Caco-2 (cell line): ENCODE data around the gene TRAF4. TPM values are rescaled to one million over a fixed set of nuclear protein-coding genes. Genes with fewer than 3 reads are reported as not detected.
"Not testable (repeated sequence)": the region's sequence is repeated elsewhere in the genome, so short reads cannot be mapped to it uniquely, and the experiment has no call there.

Experiments
- BruUV-seq: library from RNA; stranded (reverse); fragments of 400-500 nt; replicated peaks from 2 replicates; lab custom pipeline; 2021; lab: Mats Ljungman, UMichigan
- CTCF ChIA-PET: fragments of 300-600 bp; sonication (Branson Sonifier 250); formaldehyde crosslinking; loops from one replicate; lab custom pipeline; 2022; ENCODE audit warnings: antibody characterized with exemption; lab: Charles Lee
- POLR2A ChIA-PET: fragments of 300-600 bp; sonication (Branson Sonifier 250); formaldehyde crosslinking; loops from one replicate; lab custom pipeline; 2022; ENCODE audit warnings: antibody characterized with exemption; lab: Charles Lee
- DNase-seq, 2 experiments: peaks; one replicate each; pipeline versions ENCODE4 v3.0.0 to v3.0.0-alpha.2; 2020 to 2022
- H3K27me3 ChIP-seq: replicated peaks from 2 replicates; pipeline ENCODE4 v1.6.0; 2011; ENCODE audit warnings: low read length; ENCODE audit not compliant: control insufficient read depth, insufficient read depth
- H3K36me3 ChIP-seq: 2 replicates; pipeline ENCODE4 v1.5.1; 2011; ENCODE audit warnings: low read length; ENCODE audit not compliant: control insufficient read depth, insufficient read depth
- H3K4me1 ChIP-seq: fragments of 250-450 bp; sonication (Bioruptor Pico); 2 replicates; pipeline ENCODE4 v1.5.1; 2020; ENCODE audit warnings: mild to moderate bottlenecking
- H3K4me3 ChIP-seq: 2 replicates; pipeline ENCODE4 v1.5.1; 2011; ENCODE audit warnings: low read depth, mild to moderate bottlenecking, control low read depth, low read length
- H3K9me3 ChIP-seq: fragments of 250-450 bp; sonication (Bioruptor Pico); 2 replicates; pipeline ENCODE4 v1.5.1; 2020; ENCODE audit warnings: mild to moderate bottlenecking, moderate library complexity
- H3K27ac Mint-ChIP-seq: one replicate; pipeline ENCODE4 v1.8.0; 2022; ENCODE audit warnings: mixed read lengths; ENCODE audit not compliant: unreplicated experiment
- H3K27me3 Mint-ChIP-seq: one replicate; pipeline ENCODE4 v1.8.0; 2022; ENCODE audit warnings: mixed read lengths; ENCODE audit not compliant: insufficient read depth, unreplicated experiment
- H3K36me3 Mint-ChIP-seq: one replicate; pipeline ENCODE4 v1.8.0; 2022; ENCODE audit warnings: mild to moderate bottlenecking, mixed read lengths; ENCODE audit not compliant: insufficient read depth, unreplicated experiment
- H3K4me1 Mint-ChIP-seq: one replicate; pipeline ENCODE4 v1.8.0; 2022; ENCODE audit warnings: low read depth, mixed read lengths; ENCODE audit not compliant: unreplicated experiment
- H3K4me3 Mint-ChIP-seq: one replicate; pipeline ENCODE4 v1.8.0; 2022; ENCODE audit warnings: mild to moderate bottlenecking, moderate library complexity, mixed read lengths; ENCODE audit not compliant: unreplicated experiment
- H3K9me3 Mint-ChIP-seq: one replicate; pipeline ENCODE4 v1.8.0; 2022; ENCODE audit warnings: mixed read lengths; ENCODE audit not compliant: unreplicated experiment
- intact Hi-C: fragments of 100-400 bp; cut with micrococcal nuclease; formaldehyde crosslinking; loops from one replicate; pipeline ENCODE4 v1.10.0; 2022; ENCODE audit not compliant: unreplicated experiment
- total RNA-seq: library from RNA; stranded (reverse); gene quantifications from 2 replicates; pipeline ENCODE4 v1.2.3, GENCODE V29; 2022
- TF ChIP-seq, protein P1 (sequence below), 2 experiments: fragments of 200-600 bp in 1 of 2; IDR thresholded peaks; 1 replicate in 1 of 2; 2 replicates in 1 of 2; pipeline versions ENCODE4 v1.5.1 to v1.8.0; 2011 to 2022; ENCODE audit warnings: antibody characterized with exemption in 1 of 2, control low read depth in 1 of 2, inconsistent platforms in 1 of 2, low read depth in 1 of 2, low read length in 1 of 2, mild to moderate bottlenecking in 1 of 2, moderate library complexity in 1 of 2; ENCODE audit not compliant: insufficient read depth in 1 of 2, severe bottlenecking in 1 of 2, unreplicated experiment in 1 of 2

The TRAF4 gene
- total RNA-seq, 1 experiment from 2014 or later: 140 TPM

DNA sequence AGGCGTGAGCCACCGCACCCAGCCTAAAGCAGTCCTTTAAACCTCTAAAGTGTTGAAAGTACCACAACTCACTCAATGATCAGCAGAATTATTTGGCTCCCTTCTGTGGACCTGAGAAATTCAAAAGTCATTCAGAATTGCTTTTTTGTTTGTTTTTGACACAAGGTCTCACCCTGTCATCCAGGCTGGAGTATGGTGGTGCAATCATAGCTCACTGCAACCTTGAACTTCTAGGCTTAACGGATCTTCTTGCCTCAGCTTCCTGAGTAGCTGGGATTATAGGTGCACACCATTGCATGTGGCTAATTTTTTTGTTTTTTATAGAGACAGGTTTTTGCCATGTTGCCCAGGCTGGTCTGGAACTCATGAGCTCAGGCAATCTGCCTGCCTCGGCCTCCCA, 44.3 kb downstream of the TRAF4 start:
- ChIA-PET POLR2A (interaction anchor here (0.6 kb wide), 1 partner anchor 15 kb away, joined by 3 read pairs; no protein-coding TSS in a partner anchor), CTCF (no interaction called here)
- no peaks in the 10 kb centered on the region for H3K27me3 Mint-ChIP-seq
- H3K36me3 Mint-ChIP-seq: peaks cover 10% of the 10 kb centered on the region
- DNase-seq: no peak
- BruUV-seq: no TSS peak
- intact Hi-C loops: no loop called here
- H3K9me3 ChIP-seq: no peaks in the 10 kb centered on the region
- H3K27ac Mint-ChIP-seq: no peak overlapping the region
- TF ChIP-seq, protein P1, sequence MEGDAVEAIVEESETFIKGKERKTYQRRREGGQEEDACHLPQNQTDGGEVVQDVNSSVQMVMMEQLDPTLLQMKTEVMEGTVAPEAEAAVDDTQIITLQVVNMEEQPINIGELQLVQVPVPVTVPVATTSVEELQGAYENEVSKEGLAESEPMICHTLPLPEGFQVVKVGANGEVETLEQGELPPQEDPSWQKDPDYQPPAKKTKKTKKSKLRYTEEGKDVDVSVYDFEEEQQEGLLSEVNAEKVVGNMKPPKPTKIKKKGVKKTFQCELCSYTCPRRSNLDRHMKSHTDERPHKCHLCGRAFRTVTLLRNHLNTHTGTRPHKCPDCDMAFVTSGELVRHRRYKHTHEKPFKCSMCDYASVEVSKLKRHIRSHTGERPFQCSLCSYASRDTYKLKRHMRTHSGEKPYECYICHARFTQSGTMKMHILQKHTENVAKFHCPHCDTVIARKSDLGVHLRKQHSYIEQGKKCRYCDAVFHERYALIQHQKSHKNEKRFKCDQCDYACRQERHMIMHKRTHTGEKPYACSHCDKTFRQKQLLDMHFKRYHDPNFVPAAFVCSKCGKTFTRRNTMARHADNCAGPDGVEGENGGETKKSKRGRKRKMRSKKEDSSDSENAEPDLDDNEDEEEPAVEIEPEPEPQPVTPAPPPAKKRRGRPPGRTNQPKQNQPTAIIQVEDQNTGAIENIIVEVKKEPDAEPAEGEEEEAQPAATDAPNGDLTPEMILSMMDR (IDR thresholded peaks at IDR 0.05; ENCODE audit: insufficient read depth in 1 of 2, low read depth in 1 of 2, low read length in 1 of 2, severe bottlenecking in 1 of 2, unreplicated experiment in 1 of 2): no peak
- no peaks in the 10 kb centered on the region for H3K9me3 Mint-ChIP-seq
- no peaks in the 10 kb centered on the region for H3K36me3 ChIP-seq
- H3K27me3 ChIP-seq: no peaks in the 10 kb centered on the region
- H3K4me1 Mint-ChIP-seq: no peaks in the 10 kb centered on the region
- no peak overlapping the region for H3K4me3 ChIP-seq
- H3K4me1 ChIP-seq: no peaks in the 10 kb centered on the region
- H3K4me3 Mint-ChIP-seq: no peak overlapping the region

DNA sequence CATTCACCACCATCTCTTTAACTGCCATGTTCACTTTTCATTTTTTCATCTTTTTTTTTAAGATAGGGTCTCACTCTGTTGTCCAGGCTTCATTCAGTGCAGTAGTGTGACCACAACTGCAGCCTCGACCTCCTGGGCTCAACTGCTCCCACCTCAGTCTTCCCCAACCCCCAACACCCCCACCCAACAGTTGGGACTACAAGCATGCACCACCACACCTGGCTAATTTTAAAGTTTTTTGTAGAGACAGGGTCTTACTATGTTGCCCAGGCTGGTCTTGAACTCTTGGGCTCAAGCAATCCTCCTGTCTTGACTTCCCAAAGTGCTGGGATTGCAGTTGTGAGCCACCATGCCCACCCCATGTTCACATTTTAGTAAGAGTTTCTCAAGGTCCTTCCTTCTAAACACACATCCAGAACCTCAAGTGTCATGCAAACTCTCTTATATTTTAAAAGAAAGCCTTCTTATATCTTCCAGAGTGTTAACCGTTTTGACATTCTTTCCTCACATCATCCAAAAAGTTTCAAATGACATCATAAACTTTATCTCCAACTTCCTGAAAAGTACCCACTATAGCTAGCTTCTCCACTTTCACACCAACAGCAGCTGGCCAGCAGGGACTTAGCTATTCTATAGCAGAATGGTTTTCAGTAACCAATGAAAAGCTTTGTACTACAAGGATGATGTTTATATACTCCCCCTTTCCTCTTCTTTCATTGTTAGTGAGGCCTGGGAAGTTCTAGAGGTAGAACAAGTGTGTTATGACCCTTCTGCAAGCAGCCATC, 49.3 kb downstream of the TRAF4 start:
- no peaks in the 10 kb centered on the region for H3K9me3 Mint-ChIP-seq
- no peaks in the 10 kb centered on the region for H3K36me3 ChIP-seq
- TF ChIP-seq, protein P1 (IDR thresholded peaks at IDR 0.05; ENCODE audit: insufficient read depth in 1 of 2, low read depth in 1 of 2, low read length in 1 of 2, severe bottlenecking in 1 of 2, unreplicated experiment in 1 of 2): no peak
- ChIA-PET POLR2A (no interaction called here), CTCF (interaction anchor here (0.8 to 1.2 kb wide), 3 partner anchors 30 to 86 kb away, joined by 3 to 4 read pairs (median 4); no protein-coding TSS in a partner anchor)
- no TSS peak for BruUV-seq
- no peak overlapping the region for H3K4me3 Mint-ChIP-seq
- no peak overlapping the region for H3K27ac Mint-ChIP-seq
- no peaks in the 10 kb centered on the region for H3K4me1 Mint-ChIP-seq
- H3K9me3 ChIP-seq: no peaks in the 10 kb centered on the region
- no peak overlapping the region for H3K4me3 ChIP-seq
- H3K27me3 Mint-ChIP-seq: no peaks in the 10 kb centered on the region
- DNase-seq: no peak
- H3K36me3 Mint-ChIP-seq: peaks cover 21% of the 10 kb centered on the region
- no peaks in the 10 kb centered on the region for H3K4me1 ChIP-seq
- no peaks in the 10 kb centered on the region for H3K27me3 ChIP-seq
- intact Hi-C loops: no loop called here

DNA sequence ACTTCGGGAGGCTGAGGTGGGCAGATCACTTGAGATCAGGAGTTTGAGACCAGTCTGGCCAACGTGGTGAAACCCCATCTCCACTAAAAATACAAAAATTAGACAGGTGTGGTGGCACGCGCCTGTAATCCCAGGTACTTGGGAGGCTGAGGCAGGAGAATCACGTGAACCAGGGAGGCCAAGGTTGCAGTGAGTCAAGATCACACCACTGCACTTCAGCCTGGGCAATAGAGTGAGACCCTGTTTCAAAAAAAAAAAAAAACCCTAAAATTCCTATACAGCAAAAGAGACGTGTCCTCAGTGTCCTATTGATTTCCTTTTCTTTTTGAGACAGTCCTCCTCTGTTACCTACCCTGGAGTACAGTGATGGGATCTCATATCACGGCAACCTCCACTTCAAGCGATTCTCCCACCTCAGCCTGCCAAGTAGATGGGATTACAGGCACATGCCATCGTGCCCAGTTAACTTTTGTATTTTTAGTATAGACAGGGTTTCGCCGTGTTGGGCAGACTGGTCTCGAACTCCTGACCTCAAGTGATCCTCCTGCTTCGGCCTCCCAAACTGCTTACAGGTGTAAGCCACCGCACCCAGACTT, 51.1 kb downstream of the TRAF4 start:
- H3K9me3 ChIP-seq, H3K9me3 Mint-ChIP-seq, CTCF ChIA-PET, H3K4me1 ChIP-seq, DNase-seq, intact Hi-C loops, H3K4me3 Mint-ChIP-seq, H3K36me3 ChIP-seq, H3K27me3 ChIP-seq, BruUV-seq, H3K27ac Mint-ChIP-seq, POLR2A ChIA-PET, H3K4me3 ChIP-seq, H3K27me3 Mint-ChIP-seq, H3K4me1 Mint-ChIP-seq: not testable (repeated sequence)
- H3K36me3 Mint-ChIP-seq: peaks cover 20% of the 10 kb centered on the region
